GM19239 (cell line): Measurements from ENCODE around the gene EIF2AK3.

Source experiments
- DNase-seq: peaks from one replicate; pipeline ENCODE4 v3.0.0; 2011; ENCODE audit warnings: low spot score; ENCODE audit not compliant: insufficient read length
- FAIRE-seq: peaks from 2 replicates; lab custom pipeline; 2011; peaks lifted over from hg19 to GRCh38; lab: Jason Lieb, UNC

Gene EIF2AK3

GRCh38 chr2:88601286-88601685 lies 26.0 kb downstream of the EIF2AK3 start:
- DNase-seq (no peak), FAIRE-seq (peak; percentile 78)

GRCh38 chr2:88600038-88600465 lies 27.2 kb downstream of the EIF2AK3 start:
- DNase-seq (peak; percentile 54), FAIRE-seq (peak; percentile 100)

GRCh38 chr2:88599527-88599926 lies 27.7 kb downstream of the EIF2AK3 start:
- FAIRE-seq, result peak; percentile 58
- DNase-seq, result no peak

- no peak for FAIRE-seq
- DNase-seq, result no peak
These were observed 30.1 kb downstream of the EIF2AK3 start for GRCh38 chr2:88597168-88597567.

GRCh38 chr2:88596141-88596830 lies 31.0 kb downstream of the EIF2AK3 start:
- FAIRE-seq, result no peak
- DNase-seq, result no peak

GRCh38 chr2:88591698-88592097 lies 35.6 kb downstream of the EIF2AK3 start:
- FAIRE-seq (no peak), DNase-seq (no peak)

- DNase-seq, result peak; percentile 34
- FAIRE-seq, result peak; percentile 98
These were observed 36.2 kb downstream of the EIF2AK3 start for GRCh38 chr2:88590998-88591613.

GRCh38 chr2:88585969-88586368 lies 41.3 kb downstream of the EIF2AK3 start:
- FAIRE-seq (no peak), DNase-seq (no peak)

- DNase-seq, result no peak
- FAIRE-seq, result no peak
These were observed 45.2 kb downstream of the EIF2AK3 start for GRCh38 chr2:88582030-88582429.

- DNase-seq (no peak), FAIRE-seq (no peak)
These were observed 47.2 kb downstream of the EIF2AK3 start for GRCh38 chr2:88580088-88580487.

GRCh38 chr2:88575630-88576029 lies 51.6 kb downstream of the EIF2AK3 start:
- DNase-seq (no peak), FAIRE-seq (no peak)

GRCh38 chr2:88575051-88575450 lies 52.2 kb downstream of the EIF2AK3 start:
- DNase-seq (no peak), FAIRE-seq (no peak)

- FAIRE-seq (peak; percentile 39), DNase-seq (no peak)
These were observed 52.8 kb downstream of the EIF2AK3 start for GRCh38 chr2:88574445-88574844.

GRCh38 chr2:88568179-88568578 lies 59.1 kb downstream of the EIF2AK3 start:
- FAIRE-seq (no peak), DNase-seq (no peak)

GRCh38 chr2:88564402-88564801 lies 62.9 kb downstream of the EIF2AK3 start:
- FAIRE-seq (peak; percentile 59), DNase-seq (no peak)

- DNase-seq (no peak), FAIRE-seq (peak; percentile 33)
These were observed 64.1 kb downstream of the EIF2AK3 start for GRCh38 chr2:88563129-88563528.

- FAIRE-seq, result peak; percentile 76
- DNase-seq, result no peak
These were observed 65.4 kb downstream of the EIF2AK3 start for GRCh38 chr2:88561646-88562388.

- DNase-seq (no peak), FAIRE-seq (peak; percentile 62)
These were observed 66.5 kb downstream of the EIF2AK3 start for GRCh38 chr2:88560619-88561307.

GRCh38 chr2:88557290-88557689 lies 70.0 kb downstream of the EIF2AK3 start:
- FAIRE-seq, result no peak

GRCh38 chr2:88556026-88556425 lies 71.2 kb downstream of the EIF2AK3 start:
- FAIRE-seq (no peak), DNase-seq (no peak)

More at GRCh38 chr2:88557290-88557689, 70.0 kb downstream of the EIF2AK3 start:
- no peak for DNase-seq

GRCh38 chr2:88554189-88554588 lies 73.1 kb downstream of the EIF2AK3 start:
- no peak for FAIRE-seq
- DNase-seq, result no peak
